HEK293 (cell line): Measurements from ENCODE around the gene ASB10.

Experiments used
- CTCF ChIA-PET: fragments of 350-600 bp; formaldehyde crosslinking; extraction: SDS; loops from one replicate; lab custom pipeline; 2021; ENCODE audit warnings: antibody characterized with exemption; lab: Yijun Ruan, JAX
- POLR2A ChIA-PET: fragments of 300-600 bp; formaldehyde crosslinking; extraction: SDS; loops from one replicate; lab custom pipeline; 2020; ENCODE audit warnings: antibody characterized with exemption, inconsistent platforms; lab: Yijun Ruan, JAX
- H3K27ac ChIP-seq: fragments of 200-500 bp; sonication (Bioruptor generic); 2 replicates; pipeline ENCODE4 v1.5.1; 2014; ENCODE audit warnings: low read depth, low read length, control low read depth, inconsistent platforms; ENCODE audit errors: extremely low read depth
- H3K36me3 ChIP-seq, 2 experiments: fragments of 200-500 bp in 1 of 2; sonication (Bioruptor generic) in 1 of 2; 1 replicate in 1 of 2; 2 replicates in 1 of 2; pipeline ENCODE4 v1.5.1; 2014 to 2017; ENCODE audit warnings: inconsistent platforms in 2 of 2, low read length in 2 of 2; ENCODE audit not compliant: control insufficient read depth in 2 of 2, insufficient read depth in 1 of 2
- H3K4me1 ChIP-seq: fragments of 200-500 bp; sonication (Bioruptor generic); 2 replicates; pipeline ENCODE4 v1.5.1; 2014; ENCODE audit warnings: mild to moderate bottlenecking, low read length, inconsistent platforms; ENCODE audit not compliant: control insufficient read depth, insufficient read depth
- H3K4me3 ChIP-seq: 2 replicates; pipeline ENCODE4 v1.5.1; 2011; ENCODE audit warnings: low read depth, mild to moderate bottlenecking, control low read depth, low read length, moderate library complexity
- H3K9me3 ChIP-seq: fragments of 200-500 bp; sonication (Bioruptor generic); 2 replicates; pipeline ENCODE4 v1.5.1; 2014; ENCODE audit warnings: low read depth, low read length, inconsistent platforms; ENCODE audit not compliant: control insufficient read depth, insufficient read depth
- GLIS2 ChIP-seq: fragments of 450-650 bp; formaldehyde crosslinking; IDR thresholded peaks from 2 replicates; pipeline ENCODE4 v1.5.1; 2016; ENCODE audit warnings: missing biosample characterization, missing genetic modification characterization
- KLF16 ChIP-seq: fragments of 450-650 bp; formaldehyde crosslinking; IDR thresholded peaks from 2 replicates; pipeline ENCODE4 v1.5.1; 2017; ENCODE audit warnings: missing biosample characterization, missing genetic modification characterization
- PRDM2 ChIP-seq: fragments of 450-650 bp; formaldehyde crosslinking; IDR thresholded peaks from 2 replicates; pipeline ENCODE4 v1.5.1; 2016; ENCODE audit warnings: missing biosample characterization, missing genetic modification characterization, borderline replicate concordance
- RBAK ChIP-seq: fragments of 450-650 bp; formaldehyde crosslinking; IDR thresholded peaks from 2 replicates; pipeline ENCODE4 v1.5.1; 2016; ENCODE audit warnings: missing biosample characterization, missing genetic modification characterization
- SP7 ChIP-seq: fragments of 450-650 bp; formaldehyde crosslinking; IDR thresholded peaks from 2 replicates; pipeline ENCODE4 v1.5.1; 2016; ENCODE audit warnings: missing biosample characterization, missing genetic modification characterization
- WT1 ChIP-seq: fragments of 450-650 bp; formaldehyde crosslinking; IDR thresholded peaks from 2 replicates; pipeline ENCODE4 v1.5.1; 2016; ENCODE audit warnings: missing biosample characterization, missing genetic modification characterization
- ZBTB6 ChIP-seq: fragments of 450-650 bp; formaldehyde crosslinking; IDR thresholded peaks from 2 replicates; pipeline ENCODE4 v1.5.1; 2017; ENCODE audit warnings: missing biosample characterization, missing genetic modification characterization
- ZFHX2 ChIP-seq: fragments of 450-650 bp; formaldehyde crosslinking; conservative IDR thresholded peaks from 2 replicates; pipeline ENCODE4 v1.5.1; 2016; ENCODE audit warnings: missing biosample characterization, missing genetic modification characterization
- ZIC2 ChIP-seq: fragments of 450-650 bp; formaldehyde crosslinking; IDR thresholded peaks from 2 replicates; pipeline ENCODE4 v1.5.1; 2016; ENCODE audit warnings: missing biosample characterization, missing genetic modification characterization
- ZNF114 ChIP-seq: fragments of 450-650 bp; formaldehyde crosslinking; IDR thresholded peaks from 2 replicates; pipeline ENCODE4 v1.5.0; 2017; ENCODE audit warnings: missing biosample characterization, missing genetic modification characterization
- ZNF184 ChIP-seq: fragments of 450-650 bp; IDR thresholded peaks from 2 replicates; pipeline ENCODE4 v1.5.1; 2018; ENCODE audit warnings: missing biosample characterization, mild to moderate bottlenecking, missing genetic modification characterization
- ZNF24 ChIP-seq: fragments of 450-650 bp; formaldehyde crosslinking; IDR thresholded peaks from 2 replicates; pipeline ENCODE4 v1.5.1; 2016; ENCODE audit warnings: missing biosample characterization, missing genetic modification characterization
- ZNF350 ChIP-seq: fragments of 450-650 bp; formaldehyde crosslinking; IDR thresholded peaks from 2 replicates; pipeline ENCODE4 v1.5.0; 2017; ENCODE audit warnings: missing biosample characterization, mild to moderate bottlenecking, missing genetic modification characterization
- ZNF366 ChIP-seq: fragments of 450-650 bp; formaldehyde crosslinking; conservative IDR thresholded peaks from 2 replicates; pipeline ENCODE4 v1.5.1; 2016; ENCODE audit warnings: missing biosample characterization, missing genetic modification characterization
- ZNF37A ChIP-seq: fragments of 450-650 bp; IDR thresholded peaks from 2 replicates; pipeline ENCODE4 v1.5.1; 2018; ENCODE audit warnings: missing biosample characterization, missing genetic modification characterization
- ZNF394 ChIP-seq: fragments of 450-650 bp; formaldehyde crosslinking; IDR thresholded peaks from 2 replicates; pipeline ENCODE4 v1.5.1; 2016; ENCODE audit warnings: missing biosample characterization, missing genetic modification characterization, mild to moderate bottlenecking, moderate library complexity, borderline replicate concordance
- ZNF426 ChIP-seq: fragments of 450-650 bp; formaldehyde crosslinking; IDR thresholded peaks from 2 replicates; pipeline ENCODE4 v1.5.1; 2017; ENCODE audit warnings: missing biosample characterization, missing genetic modification characterization, mild to moderate bottlenecking, inconsistent platforms, moderate library complexity
- ZNF514 ChIP-seq: fragments of 450-650 bp; formaldehyde crosslinking; IDR thresholded peaks from 2 replicates; pipeline ENCODE4 v1.5.1; 2016; ENCODE audit warnings: missing biosample characterization, missing genetic modification characterization
- ZNF558 ChIP-seq: fragments of 450-650 bp; formaldehyde crosslinking; IDR thresholded peaks from 2 replicates; pipeline ENCODE4 v1.5.1; 2016; ENCODE audit warnings: missing biosample characterization, missing genetic modification characterization
- ZNF561 ChIP-seq: fragments of 450-650 bp; IDR thresholded peaks from 2 replicates; pipeline ENCODE4 v1.5.1; 2018; ENCODE audit warnings: missing biosample characterization, missing genetic modification characterization, borderline replicate concordance
- ZNF571 ChIP-seq: fragments of 450-650 bp; formaldehyde crosslinking; IDR thresholded peaks from 2 replicates; pipeline ENCODE4 v1.5.0; 2017; ENCODE audit warnings: missing biosample characterization, missing genetic modification characterization

The ASB10 gene

GRCh38 chr7:151198945-151199848 lies 12.1 kb upstream of the ASB10 start:
- Histone ChIP-seq H3K9me3 (no peaks in the 10 kb centered on the region), H3K4me1 (no peaks in the 10 kb centered on the region), H3K36me3 (no peaks in the 10 kb centered on the region), H3K4me3 (no peak overlapping the region), H3K27ac (no peak overlapping the region)
- no peak for TF ChIP-seq WT1 (tag by site-specific recombination)
- TF ChIP-seq ZFHX2 = peak; percentile 17; the same call in 1 of the 2 replicates
- no peak for TF ChIP-seq ZNF514 (tag by site-specific recombination)
- TF ChIP-seq SP7 (tag by site-specific recombination) = no peak
- TF ChIP-seq ZNF114 (tag by site-specific recombination) = no peak
- TF ChIP-seq GLIS2 = peak; percentile 31; the same call in 1 of the 2 replicates
- no peak for TF ChIP-seq ZNF571 (tag by site-specific recombination)
- TF ChIP-seq PRDM2 (tag by site-specific recombination) = no peak
- no peak for TF ChIP-seq ZNF184
- no peak for TF ChIP-seq RBAK (tag by site-specific recombination)
- CTCF ChIA-PET = no interaction called here
- POLR2A ChIA-PET = no interaction called here

GRCh38 chr7:151197932-151198331 lies 10.9 kb upstream of the ASB10 start:
- CTCF ChIA-PET = no interaction called here
- no peaks in the 10 kb centered on the region for H3K9me3 ChIP-seq
- H3K36me3 ChIP-seq = no peaks in the 10 kb centered on the region
- H3K27ac ChIP-seq = no peak overlapping the region
- POLR2A ChIA-PET = no interaction called here
- H3K4me1 ChIP-seq = no peaks in the 10 kb centered on the region
- no peak overlapping the region for H3K4me3 ChIP-seq
- TF ChIP-seq ZFHX2 (peak; percentile 97), ZNF558 (tag by site-specific recombination) (no peak), ZNF24 (tag by site-specific recombination) (no peak), ZNF426 (tag by site-specific recombination) (no peak), ZNF350 (tag by site-specific recombination) (no peak), ZNF37A (tag by site-specific recombination) (no peak), PRDM2 (tag by site-specific recombination) (no peak), ZNF394 (tag by site-specific recombination) (no peak), ZIC2 (no peak), ZBTB6 (tag by site-specific recombination) (no peak), KLF16 (tag by site-specific recombination) (no peak), ZNF366 (peak; percentile 81), ZNF561 (tag by site-specific recombination) (no peak)
